Gastroesophageal sphincter (tissue), 4 donors: Measurements from ENCODE around the gene NXPH1. TPM values are rescaled to one million over a fixed set of nuclear protein-coding genes. Genes with fewer than 3 reads are reported as not detected.

Experiments
- ATAC-seq: fragments of 150-250 bp; one replicate; pipeline ENCODE4 v1.9.1; 2016; ENCODE audit warnings: mild to moderate bottlenecking, moderate library complexity
- H3K27ac ChIP-seq, 4 donors: fragments of 200-600 bp; sonication (generic) in 3 of 4; 1 replicate in 3 of 4; 2 replicates in 1 of 4; pipeline ENCODE4 v1.5.1; 2016 to 2019
- H3K27me3 ChIP-seq: fragments of 200-600 bp; sonication (generic); one replicate; pipeline ENCODE4 v1.5.1; 2019
- H3K36me3 ChIP-seq, 2 donors: fragments of 200-600 bp; sonication (generic); one replicate each; pipeline ENCODE4 v1.5.1; 2019; ENCODE audit warnings: control low read depth in 1 of 2
- H3K4me1 ChIP-seq, 3 donors: fragments of 200-600 bp; sonication (generic); 1 replicate in 2 of 3; 2 replicates in 1 of 3; pipeline ENCODE4 v1.5.1; 2016 to 2019; ENCODE audit warnings: control low read depth in 2 of 3
- H3K4me3 ChIP-seq, 2 donors: fragments of 200-600 bp; sonication (generic); one replicate each; pipeline ENCODE4 v1.5.1; 2019; ENCODE audit warnings: mild to moderate bottlenecking in 1 of 2, moderate library complexity in 1 of 2
- H3K9me3 ChIP-seq, 3 donors: fragments of 200-600 bp; sonication (generic); one replicate each; pipeline ENCODE4 v1.5.1; 2017 to 2019; ENCODE audit warnings: control low read depth in 2 of 3
- CTCF ChIP-seq, 4 experiments: fragments of 200-600 bp in 2 of 4; fragments of 450-650 bp in 2 of 4; sonication (generic) in 1 of 4; IDR thresholded peaks; one replicate each; pipeline ENCODE4 v1.5.1; 2017 to 2019; ENCODE audit warnings: antibody characterized with exemption in 4 of 4, mild to moderate bottlenecking in 2 of 4, moderate library complexity in 2 of 4
- EP300 ChIP-seq: sonication (generic); formaldehyde crosslinking; IDR thresholded peaks from one replicate; pipeline ENCODE4 v1.6.1; 2017; ENCODE audit warnings: antibody characterized with exemption, mild to moderate bottlenecking
- POLR2A ChIP-seq, 2 donors: fragments of 450-650 bp; IDR thresholded peaks; one replicate each; pipeline ENCODE4 v1.6.1; 2017; ENCODE audit warnings: antibody characterized with exemption in 2 of 2, mild to moderate bottlenecking in 2 of 2, moderate library complexity in 1 of 2
- POLR2AphosphoS5 ChIP-seq: sonication (generic); formaldehyde crosslinking; IDR thresholded peaks from one replicate; pipeline ENCODE4 v1.6.1; 2017; ENCODE audit warnings: antibody characterized with exemption
- WGBS, 2 donors: methylation state at CpG; one replicate each; pipeline ENCODE4 v1.1.5; 2018; ENCODE audit warnings: low coverage in 1 of 2; 5-methylcytosine and 5-hydroxymethylcytosine counted together
- total RNA-seq, 4 donors: library from RNA; depleted of rRNA; stranded (reverse); fragments of >200 nt; gene quantifications; one replicate each; pipeline ENCODE4 v1.1.0, GENCODE V29; 2016

The NXPH1 gene
- total RNA-seq, 4 donors from 2014 or later, result not detected

- H3K9me3 ChIP-seq, result no peaks in the 10 kb centered on the region
- no peak for ATAC-seq
- TF ChIP-seq POLR2AphosphoS5, result no peak
- no peak for TF ChIP-seq CTCF (IDR thresholded peaks at IDR 0.05)
- no peak for TF ChIP-seq POLR2A (IDR thresholded peaks at IDR 0.05)
- no peak for TF ChIP-seq EP300
- no peaks in the 10 kb centered on the region for H3K27me3 ChIP-seq
- H3K36me3 ChIP-seq, result no peaks in the 10 kb centered on the region
- no peak overlapping the region for H3K4me3 ChIP-seq
- H3K4me1 ChIP-seq, result no peaks in the 10 kb centered on the region
- no peak overlapping the region for H3K27ac ChIP-seq
Measured at GRCh38 chr7:8625612-8626011, 192.2 kb downstream of the NXPH1 start.

- WGBS, 2 donors, result 30 to 33% methylated on average over 2 of the region's 2 CpGs
- Histone ChIP-seq H3K27ac (no peak overlapping the region), H3K9me3 (no peaks in the 10 kb centered on the region), H3K4me3 (no peak overlapping the region), H3K4me1 (no peaks in the 10 kb centered on the region), H3K27me3 (no peaks in the 10 kb centered on the region), H3K36me3 (no peaks in the 10 kb centered on the region)
- no peak for ATAC-seq
- TF ChIP-seq EP300, result no peak
- TF ChIP-seq CTCF (IDR thresholded peaks at IDR 0.05), result no peak
- no peak for TF ChIP-seq POLR2AphosphoS5
- no peak for TF ChIP-seq POLR2A (IDR thresholded peaks at IDR 0.05)
Measured at GRCh38 chr7:8627325-8627724, 193.9 kb downstream of the NXPH1 start.

GRCh38 chr7:8628656-8629055 is 195.2 kb downstream of the NXPH1 start:
- TF ChIP-seq CTCF (IDR thresholded peaks at IDR 0.05) (no peak), POLR2A (IDR thresholded peaks at IDR 0.05) (no peak), EP300 (no peak)

GRCh38 chr7:8629504-8629903 is 196.1 kb downstream of the NXPH1 start:
- no peaks in the 10 kb centered on the region for H3K36me3 ChIP-seq
- H3K27ac ChIP-seq, result no peak overlapping the region
- TF ChIP-seq POLR2A (IDR thresholded peaks at IDR 0.05) (no peak), EP300 (no peak), POLR2AphosphoS5 (no peak), CTCF (IDR thresholded peaks at IDR 0.05) (no peak)
- no peaks in the 10 kb centered on the region for H3K4me1 ChIP-seq
- H3K4me3 ChIP-seq, result no peak overlapping the region
- no peaks in the 10 kb centered on the region for H3K27me3 ChIP-seq
- H3K9me3 ChIP-seq, result no peaks in the 10 kb centered on the region
- 15 to 25% methylated on average over 3 of the region's 3 CpGs for WGBS, 2 donors
- ATAC-seq, result no peak

More at GRCh38 chr7:8628656-8629055, 195.2 kb downstream of the NXPH1 start:
- Histone ChIP-seq H3K27ac (no peak overlapping the region), H3K36me3 (no peaks in the 10 kb centered on the region), H3K4me3 (no peak overlapping the region), H3K4me1 (no peaks in the 10 kb centered on the region), H3K9me3 (no peaks in the 10 kb centered on the region), H3K27me3 (no peaks in the 10 kb centered on the region)
- WGBS, 2 donors, result 71 to 72% methylated on average over 7 of the region's 7 CpGs
- no peak for ATAC-seq

- TF ChIP-seq POLR2AphosphoS5, result no peak
- Histone ChIP-seq H3K36me3 (no peaks in the 10 kb centered on the region), H3K27ac (no peak overlapping the region), H3K27me3 (no peaks in the 10 kb centered on the region), H3K4me3 (no peak overlapping the region), H3K4me1 (no peaks in the 10 kb centered on the region), H3K9me3 (no peaks in the 10 kb centered on the region)
- ATAC-seq, result no peak
- whole genome bisulfite sequencing, 2 donors, result 92 to 100% methylated on average over 2 to 4 of the region's 4 CpGs
Measured at GRCh38 chr7:8637322-8637721, 203.9 kb downstream of the NXPH1 start.

GRCh38 chr7:8638076-8638475 is 204.7 kb downstream of the NXPH1 start:
- H3K36me3 ChIP-seq, result no peaks in the 10 kb centered on the region
- WGBS, 2 donors, result 38 to 48% methylated on average over 6 of the region's 7 CpGs
- TF ChIP-seq POLR2A (IDR thresholded peaks at IDR 0.05) (no peak), CTCF (IDR thresholded peaks at IDR 0.05) (no peak), EP300 (no peak), POLR2AphosphoS5 (no peak)

More at GRCh38 chr7:8638076-8638475, 204.7 kb downstream of the NXPH1 start:
- no peaks in the 10 kb centered on the region for H3K27me3 ChIP-seq
- no peak overlapping the region for H3K4me3 ChIP-seq
- ATAC-seq, result no peak
- no peaks in the 10 kb centered on the region for H3K4me1 ChIP-seq
- no peak overlapping the region for H3K27ac ChIP-seq
- H3K9me3 ChIP-seq, result no peaks in the 10 kb centered on the region
